B cell (primary cell): ENCODE measurements around the gene ISG20L2.

Source experiments
- EZH2 ChIP-seq: IDR thresholded peaks from 2 replicates; pipeline ENCODE4 v1.6.1; 2012; ENCODE audit warnings: borderline replicate concordance, low read depth, mild to moderate bottlenecking, moderate library complexity, low read length; ENCODE audit not compliant: insufficient read depth, poor library complexity, severe bottlenecking
- TF ChIP-seq, protein P1 (sequence below): fragments of 200-600 bp; IDR thresholded peaks from one replicate; pipeline ENCODE4 v1.8.0; 2022; ENCODE audit warnings: antibody characterized with exemption, mild to moderate bottlenecking

DNA sequence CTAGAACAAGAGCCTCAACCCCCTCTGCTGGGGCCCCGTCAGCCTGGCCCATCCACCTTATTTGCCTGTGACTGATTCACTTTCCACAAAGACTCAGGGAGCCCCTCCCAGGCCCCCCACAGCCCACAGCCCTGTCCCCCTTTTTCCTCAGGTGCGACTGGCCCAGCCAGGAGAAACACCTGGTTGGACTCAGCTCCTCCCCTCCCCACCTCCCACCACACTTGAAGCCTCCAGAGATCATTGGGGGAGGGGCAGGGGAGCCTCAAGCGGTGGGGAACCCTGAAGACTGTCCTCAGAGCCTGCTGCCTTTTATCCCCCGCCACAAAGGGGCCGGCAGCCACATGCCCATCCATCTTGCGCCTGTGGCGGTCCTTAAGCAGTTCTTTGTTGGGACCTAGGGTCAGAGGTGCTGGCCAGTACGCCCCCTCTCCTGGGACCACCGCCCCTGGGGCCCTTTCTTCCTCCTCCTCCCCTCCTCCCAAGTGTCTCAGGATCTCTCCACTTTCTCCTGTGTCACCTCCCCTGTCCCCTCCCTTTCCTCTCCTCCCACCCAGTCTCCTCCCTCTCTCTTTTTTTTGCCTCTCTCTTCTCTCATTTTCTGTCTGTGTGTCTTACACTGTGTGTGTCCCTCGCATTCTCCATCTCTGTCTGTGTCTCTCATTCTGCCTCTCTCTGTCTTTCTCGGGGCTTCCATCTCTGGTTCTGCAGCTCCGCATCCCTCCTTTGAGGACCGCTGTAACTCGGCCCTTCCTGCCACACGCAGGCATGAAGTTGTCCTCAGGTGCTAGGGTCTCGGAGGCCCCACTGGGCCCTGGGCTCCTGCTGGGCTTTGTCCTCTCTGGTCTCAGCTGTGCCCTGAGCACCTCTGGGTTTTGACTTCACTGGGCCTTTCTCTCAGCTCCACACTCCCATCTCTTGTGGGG, 35.4 kb downstream of the ISG20L2 start:
- TF ChIP-seq, protein P1, sequence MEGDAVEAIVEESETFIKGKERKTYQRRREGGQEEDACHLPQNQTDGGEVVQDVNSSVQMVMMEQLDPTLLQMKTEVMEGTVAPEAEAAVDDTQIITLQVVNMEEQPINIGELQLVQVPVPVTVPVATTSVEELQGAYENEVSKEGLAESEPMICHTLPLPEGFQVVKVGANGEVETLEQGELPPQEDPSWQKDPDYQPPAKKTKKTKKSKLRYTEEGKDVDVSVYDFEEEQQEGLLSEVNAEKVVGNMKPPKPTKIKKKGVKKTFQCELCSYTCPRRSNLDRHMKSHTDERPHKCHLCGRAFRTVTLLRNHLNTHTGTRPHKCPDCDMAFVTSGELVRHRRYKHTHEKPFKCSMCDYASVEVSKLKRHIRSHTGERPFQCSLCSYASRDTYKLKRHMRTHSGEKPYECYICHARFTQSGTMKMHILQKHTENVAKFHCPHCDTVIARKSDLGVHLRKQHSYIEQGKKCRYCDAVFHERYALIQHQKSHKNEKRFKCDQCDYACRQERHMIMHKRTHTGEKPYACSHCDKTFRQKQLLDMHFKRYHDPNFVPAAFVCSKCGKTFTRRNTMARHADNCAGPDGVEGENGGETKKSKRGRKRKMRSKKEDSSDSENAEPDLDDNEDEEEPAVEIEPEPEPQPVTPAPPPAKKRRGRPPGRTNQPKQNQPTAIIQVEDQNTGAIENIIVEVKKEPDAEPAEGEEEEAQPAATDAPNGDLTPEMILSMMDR: no peak
- no peak for TF ChIP-seq EZH2
